Measurements from ENCODE around the gene BPTF.
"Not testable (repeated sequence)": the region's sequence is repeated elsewhere in the genome, so short reads cannot be mapped to it uniquely, and the experiment has no call there.

Gene BPTF

DNA sequence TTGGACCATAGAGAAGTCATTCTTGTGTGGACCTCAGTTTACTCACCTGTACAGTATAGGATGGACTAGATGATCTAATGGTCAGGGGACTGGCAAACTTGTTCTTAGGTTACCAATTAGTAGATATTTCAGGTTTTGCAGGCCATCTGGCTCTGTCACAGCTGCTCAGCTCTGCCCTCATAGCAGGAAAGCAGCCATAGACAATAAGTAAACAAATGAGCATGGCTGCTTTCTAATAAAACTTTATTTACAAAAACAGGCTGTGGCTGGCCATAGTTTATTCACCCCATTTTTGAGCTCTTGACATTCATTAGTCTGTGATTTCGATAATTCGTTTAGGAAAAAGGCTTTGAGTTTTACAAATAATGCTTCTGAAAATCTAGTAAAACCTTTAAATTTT, 12.7 kb downstream of the BPTF start:
- peaks cover 64% of the 10 kb centered on the region for H3K4me1 Mint-ChIP-seq
- DNase-seq (ENCODE audit: low spot score in 2 of 2) (no peak), ATAC-seq (replicated peaks; ENCODE audit: extremely low read depth, poor library complexity, severe bottlenecking) (no peak)
- H3K4me3 Mint-ChIP-seq: no peak overlapping the region
- no peaks in the 10 kb centered on the region for H3K27me3 Mint-ChIP-seq
- no peak overlapping the region for H3K27ac Mint-ChIP-seq (ENCODE audit: low read depth)
- no peaks in the 10 kb centered on the region for H3K9me3 Mint-ChIP-seq
- peaks cover 7% of the 10 kb centered on the region for H3K36me3 Mint-ChIP-seq (ENCODE audit: insufficient read depth)

DNA sequence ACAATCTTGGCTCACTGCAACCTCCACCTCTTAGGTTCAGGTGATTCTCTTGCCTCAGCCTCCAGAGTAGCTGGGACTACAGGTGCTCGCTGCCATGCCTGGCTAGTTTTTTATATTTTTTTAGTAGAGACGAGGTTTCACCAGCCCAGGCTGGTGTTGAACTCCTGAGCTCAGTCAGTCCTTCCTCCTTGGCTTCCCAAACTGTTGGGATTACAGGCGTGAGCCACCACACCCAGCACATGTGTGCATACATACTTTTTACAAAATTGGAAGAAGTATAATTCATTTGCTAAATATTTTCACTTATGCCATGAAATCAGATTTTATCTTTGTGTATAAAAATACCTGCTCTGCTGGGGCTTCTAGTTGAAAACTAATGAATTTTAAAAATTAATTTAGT, 13.2 kb downstream of the BPTF start:
- Mint-ChIP-seq H3K4me3 (no peak overlapping the region), H3K36me3 (ENCODE audit: insufficient read depth) (peaks cover 3% of the 10 kb centered on the region), H3K27me3 (no peaks in the 10 kb centered on the region), H3K9me3 (no peaks in the 10 kb centered on the region), H3K4me1 (peaks cover 59% of the 10 kb centered on the region), H3K27ac (ENCODE audit: low read depth) (no peak overlapping the region)
- DNase-seq (ENCODE audit: low spot score in 2 of 2): no peak
- ATAC-seq (replicated peaks; ENCODE audit: extremely low read depth, poor library complexity, severe bottlenecking): no peak

DNA sequence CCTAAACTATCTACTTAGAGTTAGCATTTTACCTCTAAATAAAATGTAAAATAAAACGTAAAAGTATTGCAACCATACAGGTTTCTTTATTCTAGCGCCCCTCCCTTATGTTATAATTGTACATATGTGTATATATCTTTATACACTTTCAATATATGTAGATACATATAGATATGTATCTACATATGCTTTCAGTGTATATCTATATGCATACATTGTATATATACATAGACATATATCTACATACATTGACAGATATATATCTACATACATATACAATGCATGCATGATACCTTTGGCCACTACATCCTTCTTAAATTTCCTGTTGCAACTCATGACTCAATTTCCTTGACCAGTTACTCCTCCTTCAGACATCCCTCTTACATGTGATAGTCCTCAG, 16.7 kb downstream of the BPTF start:
- no peak overlapping the region for H3K4me3 Mint-ChIP-seq
- H3K27ac Mint-ChIP-seq (ENCODE audit: low read depth): peak overlapping the region; percentile 8
- no peaks in the 10 kb centered on the region for H3K27me3 Mint-ChIP-seq
- peaks cover 4% of the 10 kb centered on the region for H3K36me3 Mint-ChIP-seq (ENCODE audit: insufficient read depth)
- H3K4me1 Mint-ChIP-seq: peaks cover 41% of the 10 kb centered on the region
- no peaks in the 10 kb centered on the region for H3K9me3 Mint-ChIP-seq
- DNase-seq (ENCODE audit: low spot score in 2 of 2): no peak
- ATAC-seq (replicated peaks; ENCODE audit: extremely low read depth, poor library complexity, severe bottlenecking): no peak

DNA sequence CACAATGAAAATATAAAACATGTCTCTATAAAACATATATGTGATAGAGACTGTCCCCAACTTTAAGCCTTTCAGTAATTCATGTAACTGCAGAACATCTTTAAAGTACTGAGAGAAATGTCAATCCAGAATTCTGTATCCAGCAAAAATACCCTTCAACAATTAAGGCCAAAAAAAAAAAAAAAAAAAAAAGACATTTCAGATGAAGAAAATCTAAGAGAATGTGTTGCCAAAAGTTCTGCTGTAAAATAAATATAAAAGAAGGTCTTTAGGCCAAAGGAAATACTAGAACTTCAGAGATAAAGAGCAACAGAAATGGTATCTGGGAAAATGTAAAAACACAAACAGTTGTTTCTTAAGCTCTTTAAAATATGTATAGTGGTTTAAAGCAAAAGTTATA, 17.3 kb downstream of the BPTF start:
- Mint-ChIP-seq H3K36me3 (ENCODE audit: insufficient read depth) (peaks cover 4% of the 10 kb centered on the region), H3K4me3 (no peak overlapping the region), H3K27me3 (no peaks in the 10 kb centered on the region), H3K4me1 (peaks cover 37% of the 10 kb centered on the region), H3K27ac (ENCODE audit: low read depth) (peak overlapping the region; percentile 8), H3K9me3 (no peaks in the 10 kb centered on the region)
- ATAC-seq (replicated peaks; ENCODE audit: extremely low read depth, poor library complexity, severe bottlenecking): no peak
- no peak for DNase-seq (ENCODE audit: low spot score in 2 of 2)

DNA sequence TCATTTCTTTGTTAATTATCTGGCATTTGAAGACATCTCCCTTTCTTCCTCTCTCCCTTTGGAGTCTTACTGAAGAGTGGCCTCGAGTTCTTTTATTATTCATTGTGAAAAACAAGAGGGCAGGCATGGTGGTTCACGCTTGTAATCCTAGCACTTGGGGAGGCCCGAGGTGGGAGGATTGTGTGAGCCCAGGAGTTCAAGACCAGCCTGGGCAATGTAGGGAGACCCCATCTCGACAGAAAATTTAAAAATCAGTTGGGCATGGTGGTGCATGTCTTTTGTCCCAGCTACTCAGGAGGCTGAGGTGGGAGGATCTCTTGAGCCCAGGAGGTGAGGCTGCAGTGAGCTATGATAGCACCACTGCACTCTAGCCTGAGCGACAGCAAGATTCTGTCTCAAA, 20.1 kb downstream of the BPTF start:
- no peak for DNase-seq (ENCODE audit: low spot score in 2 of 2)
- Mint-ChIP-seq H3K27ac (ENCODE audit: low read depth) (no peak overlapping the region), H3K4me1 (peaks cover 25% of the 10 kb centered on the region), H3K36me3 (ENCODE audit: insufficient read depth) (peaks cover 4% of the 10 kb centered on the region), H3K4me3 (no peak overlapping the region), H3K9me3 (no peaks in the 10 kb centered on the region), H3K27me3 (no peaks in the 10 kb centered on the region)
- ATAC-seq (replicated peaks; ENCODE audit: extremely low read depth, poor library complexity, severe bottlenecking): no peak

DNA sequence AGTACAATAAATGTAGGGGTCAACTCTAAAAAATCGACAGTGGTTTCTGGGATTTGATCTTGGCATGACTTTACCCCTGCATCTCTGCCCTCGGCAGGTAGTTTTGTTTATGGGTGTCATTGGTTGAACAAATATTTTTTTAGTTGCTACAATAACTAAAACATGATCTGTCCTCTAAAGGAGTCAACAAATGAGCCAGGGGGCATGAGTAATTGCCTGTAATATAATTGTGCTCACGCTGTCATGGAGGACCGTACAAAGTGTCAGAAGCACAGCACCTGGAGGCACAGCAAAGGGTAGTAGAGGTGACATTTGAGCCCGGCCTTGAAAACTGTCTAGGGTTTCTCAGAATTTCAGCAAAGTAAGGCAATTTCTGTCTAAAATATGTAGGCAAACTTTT, 22.9 kb downstream of the BPTF start:
- H3K4me1 Mint-ChIP-seq: peaks cover 41% of the 10 kb centered on the region
- not testable (repeated sequence) for H3K27me3 Mint-ChIP-seq; H3K4me3 Mint-ChIP-seq; DNase-seq (ENCODE audit: low spot score in 2 of 2); H3K27ac Mint-ChIP-seq (ENCODE audit: low read depth); H3K36me3 Mint-ChIP-seq (ENCODE audit: insufficient read depth); ATAC-seq (replicated peaks; ENCODE audit: extremely low read depth, poor library complexity, severe bottlenecking); H3K9me3 Mint-ChIP-seq

DNA sequence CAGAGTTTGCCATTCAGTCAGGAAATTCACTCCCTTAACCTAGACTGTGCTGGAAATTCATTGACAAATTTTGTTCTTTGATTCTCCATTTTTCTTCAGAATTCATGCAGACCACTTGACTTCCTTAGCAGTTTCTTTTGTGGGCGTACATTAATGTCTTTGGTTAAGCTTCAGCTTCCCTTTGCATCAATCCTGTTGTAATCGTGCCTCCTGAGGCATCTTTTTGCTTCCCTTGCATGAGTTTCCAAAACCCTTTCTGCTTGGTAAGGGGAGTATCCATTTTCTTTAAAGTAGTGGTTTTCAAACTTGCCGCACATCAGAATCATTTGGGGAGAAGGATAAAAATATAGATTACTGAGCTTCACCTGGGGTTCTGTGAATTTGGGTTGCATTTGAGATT, 23.5 kb downstream of the BPTF start:
- not testable (repeated sequence) for DNase-seq (ENCODE audit: low spot score in 2 of 2)
- H3K36me3 Mint-ChIP-seq (ENCODE audit: insufficient read depth): peaks cover 10% of the 10 kb centered on the region

DNA sequence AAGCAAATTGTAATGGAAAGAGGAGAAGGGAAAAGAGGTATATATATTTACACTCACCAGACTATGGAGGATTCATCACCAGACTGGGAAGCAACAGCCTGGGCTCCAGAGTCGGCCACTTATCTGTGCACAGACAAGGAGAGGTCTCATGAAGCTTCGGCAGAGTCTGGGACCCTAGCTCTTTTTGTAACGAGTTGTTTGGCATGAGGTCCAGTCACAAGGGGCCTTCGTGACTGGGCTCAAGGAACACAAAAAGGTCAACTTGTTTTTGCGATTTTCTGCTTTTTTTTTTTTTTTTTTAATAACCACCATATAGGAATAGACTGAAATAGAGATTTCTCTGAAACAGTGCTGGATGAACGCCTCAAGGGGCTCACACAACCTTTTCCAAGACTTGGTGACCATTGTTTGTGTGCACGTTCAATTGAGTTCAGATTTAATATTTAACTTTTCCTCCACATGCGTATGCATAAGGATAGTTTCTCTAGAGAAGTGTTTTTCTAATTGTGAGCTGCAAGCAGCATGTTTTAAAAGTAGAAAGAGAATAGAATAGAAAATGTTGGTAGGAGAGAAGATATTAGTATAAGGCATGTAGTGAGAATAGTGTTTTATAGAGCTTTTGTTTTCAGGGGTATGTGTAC, 25.8 kb downstream of the BPTF start:
- Mint-ChIP-seq H3K4me1 (peaks cover 57% of the 10 kb centered on the region), H3K27me3 (no peaks in the 10 kb centered on the region), H3K36me3 (ENCODE audit: insufficient read depth) (peaks cover 19% of the 10 kb centered on the region), H3K9me3 (no peaks in the 10 kb centered on the region), H3K27ac (ENCODE audit: low read depth) (peak overlapping the region; percentile 75), H3K4me3 (no peak overlapping the region)
- ATAC-seq (replicated peaks; ENCODE audit: extremely low read depth, poor library complexity, severe bottlenecking): no peak
- DNase-seq (ENCODE audit: low spot score in 2 of 2): no peak

More for the DNA sequence above, 23.5 kb downstream of the BPTF start:
- not testable (repeated sequence) for H3K27ac Mint-ChIP-seq (ENCODE audit: low read depth); H3K27me3 Mint-ChIP-seq; ATAC-seq (replicated peaks; ENCODE audit: extremely low read depth, poor library complexity, severe bottlenecking); H3K9me3 Mint-ChIP-seq; H3K4me3 Mint-ChIP-seq
- peaks cover 46% of the 10 kb centered on the region for H3K4me1 Mint-ChIP-seq

DNA sequence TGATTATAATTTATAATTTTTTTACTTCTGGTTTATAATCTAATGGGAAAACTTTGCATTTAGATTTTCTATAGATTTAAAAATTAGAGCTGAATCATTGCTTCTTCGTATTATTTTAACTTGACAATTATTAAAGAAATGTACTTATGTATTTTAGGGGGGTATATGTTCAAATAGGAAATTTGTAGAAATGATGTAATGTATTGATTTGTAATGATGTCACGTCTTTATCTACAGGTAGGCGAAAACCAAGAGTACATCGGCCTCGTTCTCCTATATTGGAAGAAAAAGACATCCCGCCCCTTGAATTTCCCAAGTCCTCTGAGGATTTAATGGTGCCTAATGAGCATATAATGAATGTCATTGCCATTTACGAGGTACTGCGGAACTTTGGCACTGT, 28.4 kb downstream of the BPTF start:
- peaks cover 74% of the 10 kb centered on the region for H3K4me1 Mint-ChIP-seq
- peak overlapping the region; percentile 75 for H3K27ac Mint-ChIP-seq (ENCODE audit: low read depth)
- ATAC-seq (replicated peaks; ENCODE audit: extremely low read depth, poor library complexity, severe bottlenecking): no peak
- H3K27me3 Mint-ChIP-seq: no peaks in the 10 kb centered on the region
- no peak overlapping the region for H3K4me3 Mint-ChIP-seq
- DNase-seq (ENCODE audit: low spot score in 2 of 2): no peak
- no peaks in the 10 kb centered on the region for H3K9me3 Mint-ChIP-seq
- peaks cover 30% of the 10 kb centered on the region for H3K36me3 Mint-ChIP-seq (ENCODE audit: insufficient read depth)

DNA sequence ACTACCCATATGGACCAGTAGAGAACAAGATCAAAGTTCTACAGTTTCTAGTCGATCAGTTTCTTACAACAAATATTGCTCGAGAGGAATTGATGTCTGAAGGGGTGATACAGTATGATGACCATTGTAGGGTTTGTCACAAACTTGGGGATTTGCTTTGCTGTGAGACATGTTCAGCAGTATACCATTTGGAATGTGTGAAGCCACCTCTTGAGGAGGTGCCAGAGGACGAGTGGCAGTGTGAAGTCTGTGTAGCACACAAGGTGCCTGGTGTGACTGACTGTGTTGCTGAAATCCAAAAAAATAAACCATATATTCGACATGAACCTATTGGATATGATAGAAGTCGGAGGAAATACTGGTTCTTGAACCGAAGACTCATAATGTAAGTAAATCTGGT, 29.1 kb downstream of the BPTF start:
- Mint-ChIP-seq H3K27ac (ENCODE audit: low read depth) (no peak overlapping the region), H3K36me3 (ENCODE audit: insufficient read depth) (peaks cover 30% of the 10 kb centered on the region), H3K9me3 (no peaks in the 10 kb centered on the region), H3K27me3 (no peaks in the 10 kb centered on the region), H3K4me3 (peak overlapping the region; percentile 38), H3K4me1 (peaks cover 80% of the 10 kb centered on the region)
- ATAC-seq (replicated peaks; ENCODE audit: extremely low read depth, poor library complexity, severe bottlenecking) (no peak), DNase-seq (ENCODE audit: low spot score in 2 of 2) (no peak)

DNA sequence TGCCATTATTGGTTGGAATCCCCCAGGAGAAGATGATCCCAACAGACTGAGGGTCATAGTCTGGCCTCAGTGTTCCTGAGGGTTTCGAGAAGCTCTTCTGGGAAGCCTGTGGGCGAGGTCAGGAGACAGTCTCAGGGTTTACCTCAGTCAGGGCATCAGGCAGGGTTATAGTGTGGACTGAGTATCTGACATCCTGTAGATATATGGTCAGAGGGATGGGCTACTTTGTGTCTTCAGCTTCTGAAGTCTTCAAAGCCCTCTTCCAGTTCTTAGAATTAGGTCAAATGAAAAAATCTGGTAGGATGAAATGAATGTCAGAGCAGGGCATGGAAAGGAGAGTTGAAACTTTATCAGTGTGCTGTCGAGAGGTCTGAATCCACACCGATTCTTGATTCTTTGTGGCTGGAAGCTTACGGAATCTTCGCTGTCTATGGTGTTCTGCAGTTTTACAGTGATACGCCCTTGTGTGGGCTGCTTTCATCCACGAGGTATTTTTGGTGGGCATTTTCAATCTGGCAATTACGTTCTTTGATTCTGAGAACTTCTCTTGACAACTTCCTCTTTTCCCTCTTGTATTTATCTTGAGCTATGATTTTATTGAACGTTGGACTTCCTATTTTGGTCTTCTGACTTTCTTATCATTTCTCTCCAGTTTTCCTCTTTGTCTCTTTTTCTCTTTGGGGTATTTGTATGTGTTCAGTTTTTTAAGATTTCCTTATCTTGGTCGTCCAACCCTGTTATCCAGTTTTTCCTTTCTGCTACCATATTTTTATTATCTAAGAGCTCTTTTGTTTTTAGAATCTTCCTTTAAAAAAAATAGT, 30.4 kb downstream of the BPTF start:
- Mint-ChIP-seq H3K9me3 (no peaks in the 10 kb centered on the region), H3K27me3 (no peaks in the 10 kb centered on the region), H3K36me3 (ENCODE audit: insufficient read depth) (peaks cover 27% of the 10 kb centered on the region), H3K27ac (ENCODE audit: low read depth) (peak overlapping the region; percentile 85), H3K4me1 (peaks cover 83% of the 10 kb centered on the region), H3K4me3 (peak overlapping the region; percentile 64)
- ATAC-seq (replicated peaks; ENCODE audit: extremely low read depth, poor library complexity, severe bottlenecking) (no peak), DNase-seq (ENCODE audit: low spot score in 2 of 2) (no peak)

DNA sequence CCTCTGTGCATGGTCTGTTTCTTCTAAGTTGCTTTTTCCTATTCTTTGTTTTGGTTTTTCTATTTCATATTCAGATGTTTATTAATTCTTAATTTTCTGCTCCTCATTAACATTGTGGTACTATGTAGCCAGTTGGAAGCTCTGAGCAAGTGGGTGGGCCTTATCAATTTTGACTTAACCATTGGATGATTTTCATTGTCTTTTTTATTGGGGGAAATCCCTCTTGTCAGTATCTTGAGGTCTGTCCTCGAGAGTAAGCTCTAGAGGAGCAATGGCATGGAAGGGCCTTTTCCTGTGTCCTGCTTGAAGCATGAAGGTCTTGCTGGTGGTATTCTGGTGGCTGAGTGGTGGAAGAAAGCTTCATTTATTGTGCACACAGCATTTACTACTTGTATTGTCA, 31.1 kb downstream of the BPTF start:
- not testable (repeated sequence) for ATAC-seq (replicated peaks; ENCODE audit: extremely low read depth, poor library complexity, severe bottlenecking); DNase-seq (ENCODE audit: low spot score in 2 of 2); H3K9me3 Mint-ChIP-seq; H3K27me3 Mint-ChIP-seq
- H3K4me1 Mint-ChIP-seq: peaks cover 83% of the 10 kb centered on the region
- H3K36me3 Mint-ChIP-seq (ENCODE audit: insufficient read depth): peaks cover 30% of the 10 kb centered on the region
- H3K4me3 Mint-ChIP-seq: peak overlapping the region; percentile 64
- H3K27ac Mint-ChIP-seq (ENCODE audit: low read depth): peak overlapping the region; percentile 85

DNA sequence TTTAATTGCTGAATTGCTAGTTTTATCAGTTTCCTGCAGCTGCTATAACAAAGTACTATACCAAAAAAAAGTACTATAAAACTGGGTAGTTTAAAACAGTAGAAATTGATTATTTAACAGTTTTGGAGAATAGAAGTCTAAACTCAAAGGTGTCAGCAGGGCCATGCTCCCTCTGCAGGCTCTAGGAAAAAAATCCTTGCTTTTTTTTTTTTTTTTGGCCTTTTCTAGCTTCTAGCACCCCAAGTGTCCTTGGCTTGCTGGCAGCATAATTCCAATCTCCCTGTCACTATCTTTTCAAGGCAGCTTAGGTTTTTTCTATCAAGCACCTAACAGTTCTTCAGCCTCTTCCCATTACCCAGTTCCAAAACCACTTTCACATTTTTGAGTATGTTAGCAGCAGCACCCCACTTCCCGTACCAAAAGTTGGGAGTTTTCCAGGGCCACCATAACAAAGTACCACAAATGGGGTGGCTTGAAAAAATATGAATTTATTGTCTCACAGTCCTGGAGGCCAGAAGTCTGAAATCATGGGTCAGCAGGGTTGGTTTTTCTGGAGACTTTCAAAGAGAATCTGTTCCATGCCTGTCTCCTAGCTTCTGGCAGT, 37.4 kb downstream of the BPTF start:
- H3K4me3 Mint-ChIP-seq: no peak overlapping the region
- peaks cover 16% of the 10 kb centered on the region for H3K36me3 Mint-ChIP-seq (ENCODE audit: insufficient read depth)
- peak overlapping the region; percentile 71 for H3K27ac Mint-ChIP-seq (ENCODE audit: low read depth)
- H3K9me3 Mint-ChIP-seq: no peaks in the 10 kb centered on the region
- H3K4me1 Mint-ChIP-seq: peaks cover 67% of the 10 kb centered on the region
- no peak for ATAC-seq (replicated peaks; ENCODE audit: extremely low read depth, poor library complexity, severe bottlenecking)
- DNase-seq (ENCODE audit: low spot score in 2 of 2): no peak
- H3K27me3 Mint-ChIP-seq: no peaks in the 10 kb centered on the region

Measured in central memory CD8-positive, alpha-beta T cell (primary cell).